Panc1 (cell line): ENCODE measurements around the gene DTYMK.

Source experiments
- POLR2AphosphoS5 ChIP-seq: IDR thresholded peaks from 2 replicates; pipeline ENCODE4 v1.6.1; 2012; ENCODE audit warnings: mild to moderate bottlenecking, low read depth, low read length, moderate library complexity
- REST ChIP-seq, 2 experiments: IDR thresholded peaks; 2 replicates each; pipeline ENCODE4 v1.6.1; 2011 to 2012; ENCODE audit warnings: low read depth in 2 of 2, control low read depth in 1 of 2, low read length in 1 of 2, mild to moderate bottlenecking in 1 of 2, moderate library complexity in 1 of 2; ENCODE audit not compliant: insufficient read depth in 1 of 2
- SIN3A ChIP-seq: IDR thresholded peaks from 2 replicates; pipeline ENCODE4 v1.6.1; 2012; ENCODE audit warnings: low read depth, mild to moderate bottlenecking, low read length, moderate library complexity, borderline replicate concordance; ENCODE audit not compliant: insufficient read depth
- TCF7L2 ChIP-seq: IDR thresholded peaks from 2 replicates; pipeline ENCODE4 v1.6.1; 2011; ENCODE audit warnings: mild to moderate bottlenecking, low read depth, low read length, inconsistent platforms
- TF ChIP-seq, protein P1 (sequence below): fragments of 450-650 bp; IDR thresholded peaks from 2 replicates; pipeline ENCODE4 v1.5.1; 2017; ENCODE audit warnings: mild to moderate bottlenecking

DNA sequence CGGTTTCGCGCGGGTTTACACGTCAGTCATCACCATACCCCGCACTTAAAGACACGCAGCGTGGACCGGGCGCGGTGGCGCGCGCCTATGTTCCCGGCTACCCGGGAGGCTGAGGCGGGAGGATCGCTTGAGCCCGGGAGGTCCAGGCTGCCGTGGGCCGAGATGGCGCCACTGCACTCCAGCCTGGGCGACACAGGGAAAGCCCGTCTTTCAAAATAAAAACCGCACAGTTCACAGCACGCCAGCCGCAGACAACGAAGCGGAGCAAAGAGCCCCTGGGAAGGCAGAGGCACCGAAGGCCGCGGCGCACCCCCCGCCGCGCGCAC, 328 bp downstream of the DTYMK start:
- TF ChIP-seq, protein P1, sequence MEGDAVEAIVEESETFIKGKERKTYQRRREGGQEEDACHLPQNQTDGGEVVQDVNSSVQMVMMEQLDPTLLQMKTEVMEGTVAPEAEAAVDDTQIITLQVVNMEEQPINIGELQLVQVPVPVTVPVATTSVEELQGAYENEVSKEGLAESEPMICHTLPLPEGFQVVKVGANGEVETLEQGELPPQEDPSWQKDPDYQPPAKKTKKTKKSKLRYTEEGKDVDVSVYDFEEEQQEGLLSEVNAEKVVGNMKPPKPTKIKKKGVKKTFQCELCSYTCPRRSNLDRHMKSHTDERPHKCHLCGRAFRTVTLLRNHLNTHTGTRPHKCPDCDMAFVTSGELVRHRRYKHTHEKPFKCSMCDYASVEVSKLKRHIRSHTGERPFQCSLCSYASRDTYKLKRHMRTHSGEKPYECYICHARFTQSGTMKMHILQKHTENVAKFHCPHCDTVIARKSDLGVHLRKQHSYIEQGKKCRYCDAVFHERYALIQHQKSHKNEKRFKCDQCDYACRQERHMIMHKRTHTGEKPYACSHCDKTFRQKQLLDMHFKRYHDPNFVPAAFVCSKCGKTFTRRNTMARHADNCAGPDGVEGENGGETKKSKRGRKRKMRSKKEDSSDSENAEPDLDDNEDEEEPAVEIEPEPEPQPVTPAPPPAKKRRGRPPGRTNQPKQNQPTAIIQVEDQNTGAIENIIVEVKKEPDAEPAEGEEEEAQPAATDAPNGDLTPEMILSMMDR = no peak
- no peak for TF ChIP-seq SIN3A
- no peak for TF ChIP-seq REST (IDR thresholded peaks at IDR 0.05; ENCODE audit: insufficient read depth in 1 of 2, low read depth in 2 of 2, low read length in 1 of 2)
- no peak for TF ChIP-seq POLR2AphosphoS5
- TF ChIP-seq TCF7L2 = no peak
